Activated CD8-positive, alpha-beta memory T cell treated with anti-CD3 and anti-CD28 coated beads for 48 hours (primary cell): ENCODE results near the gene ADGRG6.

Source experiments
- DNase-seq, 3 experiments: peaks; one replicate each; pipeline ENCODE4 v3.0.0-alpha.2; 2020; ENCODE audit warnings: low read depth in 2 of 3, low spot score in 2 of 3

Gene ADGRG6

GRCh38 chr6:142374091-142374770, 72.4 kb downstream of the ADGRG6 start:
- no peak for DNase-seq

- no peak for DNase-seq
Observed at GRCh38 chr6:142374965-142375733, 73.3 kb downstream of the ADGRG6 start.

GRCh38 chr6:142376115-142376514, 74.3 kb downstream of the ADGRG6 start:
- DNase-seq, result no peak

- no peak for DNase-seq
Observed at GRCh38 chr6:142376800-142377496, 75.1 kb downstream of the ADGRG6 start.

GRCh38 chr6:142377497-142377848, 75.7 kb downstream of the ADGRG6 start:
- DNase-seq, result no peak

GRCh38 chr6:142378138-142378875, 76.5 kb downstream of the ADGRG6 start:
- DNase-seq, result no peak

GRCh38 chr6:142380626-142381025, 78.8 kb downstream of the ADGRG6 start:
- DNase-seq, result no peak

- DNase-seq, result no peak
Observed at GRCh38 chr6:142381181-142381580, 79.4 kb downstream of the ADGRG6 start.

- DNase-seq, result no peak
Observed at GRCh38 chr6:142381845-142382378, 80.1 kb downstream of the ADGRG6 start.

GRCh38 chr6:142384519-142385254, 82.9 kb downstream of the ADGRG6 start:
- no peak for DNase-seq

GRCh38 chr6:142385352-142385751, 83.5 kb downstream of the ADGRG6 start:
- DNase-seq, result no peak

- no peak for DNase-seq
Observed at GRCh38 chr6:142386657-142387056, 84.8 kb downstream of the ADGRG6 start.

GRCh38 chr6:142387997-142388815, 86.4 kb downstream of the ADGRG6 start:
- DNase-seq, result no peak

- no peak for DNase-seq
Observed at GRCh38 chr6:142395266-142395665, 93.5 kb downstream of the ADGRG6 start.

GRCh38 chr6:142395768-142396231, 94.0 kb downstream of the ADGRG6 start:
- DNase-seq, result no peak

GRCh38 chr6:142398353-142398752, 96.5 kb downstream of the ADGRG6 start:
- no peak for DNase-seq

GRCh38 chr6:142399739-142400138, 97.9 kb downstream of the ADGRG6 start:
- no peak for DNase-seq

GRCh38 chr6:142400495-142400894, 98.7 kb downstream of the ADGRG6 start:
- no peak for DNase-seq

GRCh38 chr6:142401838-142402237, 100.0 kb downstream of the ADGRG6 start:
- no peak for DNase-seq

- no peak for DNase-seq
Observed at GRCh38 chr6:142404751-142405150, 102.9 kb downstream of the ADGRG6 start.
